DMS 273 treated with DMSO at 0.1 percent for 48 hours (cell line): ENCODE results near the gene PDZD2.

Experiments
- DNase-seq: peaks from one replicate; lab custom pipeline; 2025; lab: John Stamatoyannopoulos, UW

PDZD2 gene

GRCh38 chr5:31884896-31885295, 246.0 kb downstream of the PDZD2 start:
- no peak for DNase-seq

GRCh38 chr5:31886206-31886605, 247.3 kb downstream of the PDZD2 start:
- DNase-seq: no peak

GRCh38 chr5:31887556-31887955, 248.6 kb downstream of the PDZD2 start:
- no peak for DNase-seq

GRCh38 chr5:31888564-31888963, 249.6 kb downstream of the PDZD2 start:
- no peak for DNase-seq

GRCh38 chr5:31889001-31889561, 250.2 kb downstream of the PDZD2 start:
- no peak for DNase-seq

- DNase-seq: no peak
These were observed 251.1 kb downstream of the PDZD2 start for GRCh38 chr5:31890046-31890445.

- DNase-seq: no peak
These were observed 255.2 kb downstream of the PDZD2 start for GRCh38 chr5:31894141-31894540.

- no peak for DNase-seq
These were observed 256.4 kb downstream of the PDZD2 start for GRCh38 chr5:31895199-31895820.

GRCh38 chr5:31898036-31898632, 259.2 kb downstream of the PDZD2 start:
- no peak for DNase-seq

GRCh38 chr5:31900296-31900865, 261.4 kb downstream of the PDZD2 start:
- DNase-seq: no peak

- DNase-seq: no peak
These were observed 263.0 kb downstream of the PDZD2 start for GRCh38 chr5:31901807-31902530.

GRCh38 chr5:31908396-31908795, 269.5 kb downstream of the PDZD2 start:
- DNase-seq: no peak

GRCh38 chr5:31909073-31909472, 270.1 kb downstream of the PDZD2 start:
- DNase-seq: no peak

- no peak for DNase-seq
These were observed 272.6 kb downstream of the PDZD2 start for GRCh38 chr5:31911291-31912265.

GRCh38 chr5:31913808-31914207, 274.9 kb downstream of the PDZD2 start:
- DNase-seq: no peak

GRCh38 chr5:31916327-31916726, 277.4 kb downstream of the PDZD2 start:
- DNase-seq: no peak

GRCh38 chr5:31918739-31919138, 279.8 kb downstream of the PDZD2 start:
- no peak for DNase-seq

- no peak for DNase-seq
These were observed 282.9 kb downstream of the PDZD2 start for GRCh38 chr5:31921852-31922305.

GRCh38 chr5:31924005-31924404, 285.1 kb downstream of the PDZD2 start:
- DNase-seq: no peak

GRCh38 chr5:31931874-31932273, 292.9 kb downstream of the PDZD2 start:
- DNase-seq: no peak

GRCh38 chr5:31934156-31934555, 295.2 kb downstream of the PDZD2 start:
- no peak for DNase-seq
